A549 (cell line): ENCODE measurements around the gene NCOA3. TPM values are rescaled to one million over a fixed set of nuclear protein-coding genes. Genes with fewer than 3 reads are reported as not detected.

ENCODE experiments used
- ATAC-seq, 2 experiments: fragments of 200-7000 bp in 1 of 2; fragments of >200 bp in 1 of 2; cut with Nextera tagmentation in 1 of 2; cut with Tn5 transposase in 1 of 2; 3 replicates each; pipeline versions ENCODE4 v1.8.0 to v1.9.1; 2018 to 2020; ENCODE audit warnings: mild to moderate bottlenecking in 1 of 2, moderate library complexity in 1 of 2
- CTCF ChIA-PET: fragments of 300-600 bp; sonication (Branson Sonifier 250); formaldehyde crosslinking; extraction: SDS; loops from one replicate; lab custom pipeline; 2021; ENCODE audit warnings: antibody characterized with exemption, inconsistent platforms; lab: Yijun Ruan, JAX
- POLR2A ChIA-PET: fragments of 350-600 bp; formaldehyde crosslinking; extraction: SDS; loops from one replicate; lab custom pipeline; 2021; ENCODE audit warnings: antibody characterized with exemption, inconsistent platforms; lab: Yijun Ruan, JAX
- DNase-seq, 2 experiments: peaks; one replicate each; pipeline versions ENCODE4 v3.0.0 to v3.0.0-alpha.2; 2011 to 2016; ENCODE audit warnings: low read depth in 1 of 2, low spot score in 1 of 2
- FAIRE-seq: peaks from 2 replicates; lab custom pipeline; 2011; peaks lifted over from hg19 to GRCh38; lab: Jason Lieb, UNC
- H3K27ac ChIP-seq, 2 experiments: fragments of >200 bp; sonication (Bioruptor Twin); formaldehyde crosslinking; 3 replicates each; pipeline ENCODE4 v1.5.1; 2016 to 2017
- H3K4me1 ChIP-seq: fragments of >200 bp; sonication (Bioruptor Twin); formaldehyde crosslinking; 3 replicates; pipeline ENCODE4 v1.6.1; 2016
- H3K4me2 ChIP-seq: fragments of >200 bp; sonication (Bioruptor Twin); formaldehyde crosslinking; 3 replicates; pipeline ENCODE4 v1.6.1; 2016
- H3K4me3 ChIP-seq: fragments of >200 bp; sonication (Bioruptor Twin); formaldehyde crosslinking; 3 replicates; pipeline ENCODE4 v1.5.1; 2016
- H3K9me3 ChIP-seq: fragments of >200 bp; sonication (Bioruptor Twin); formaldehyde crosslinking; 3 replicates; pipeline ENCODE4 v1.6.1; 2016
- EHMT2 ChIP-seq: fragments of 200-600 bp; sonication (generic); IDR thresholded peaks from 2 replicates; pipeline ENCODE4 v1.6.1; 2016; ENCODE audit warnings: antibody characterized with exemption, low read depth, mild to moderate bottlenecking, moderate library complexity
- GATA3 ChIP-seq: IDR thresholded peaks from 2 replicates; pipeline ENCODE4 v1.6.1; 2012; ENCODE audit warnings: borderline replicate concordance
- HDAC2 ChIP-seq: fragments of 200-600 bp; sonication (generic); IDR thresholded peaks from 2 replicates; pipeline ENCODE4 v1.6.1; 2016
- JUN ChIP-seq, 2 experiments: fragments of >200 bp; sonication (Bioruptor Twin); formaldehyde crosslinking; IDR thresholded peaks; 2 replicates in 1 of 2; 3 replicates in 1 of 2; pipeline ENCODE4 v1.6.1; 2016 to 2017
- KDM5A ChIP-seq: fragments of 200-600 bp; sonication (generic); IDR thresholded peaks from 2 replicates; pipeline ENCODE4 v1.6.1; 2016; ENCODE audit warnings: antibody characterized with exemption, mild to moderate bottlenecking
- MAZ ChIP-seq: fragments of 150-350 bp; IDR thresholded peaks from 2 replicates; pipeline ENCODE4 v1.6.1; 2014; ENCODE audit warnings: antibody characterized with exemption, low read depth, low read length, borderline replicate concordance
- NR3C1 ChIP-seq: fragments of >200 bp; sonication (Bioruptor Twin); formaldehyde crosslinking; IDR thresholded peaks from 3 replicates; pipeline ENCODE4 v1.6.1; 2017
- POLR2A ChIP-seq: IDR thresholded peaks from 2 replicates; pipeline ENCODE4 v1.6.1; 2012; ENCODE audit warnings: mild to moderate bottlenecking, low read length
- RNF2 ChIP-seq: fragments of 200-600 bp; sonication (generic); IDR thresholded peaks from 2 replicates; pipeline ENCODE4 v1.6.1; 2016; ENCODE audit warnings: low read depth, mild to moderate bottlenecking, antibody characterized with exemption, moderate library complexity, borderline replicate concordance
- WGBS: methylation state at CpG from one replicate; pipeline ENCODE4 v1.1.6; 2017; ENCODE audit errors: missing lambda C conversion rate; 5-methylcytosine and 5-hydroxymethylcytosine counted together
- polyA plus RNA-seq, 4 experiments: library from polyadenylated mRNA; depleted of rRNA in 3 of 4; stranded (reverse); fragments of >200 nt; fragmentation: RNase III in 1 of 4; extraction: RNeasy Plus Mini Kit Qiagen cat#74134 plus additional on column Dnase treatment in 1 of 4; gene quantifications; 2 replicates in 3 of 4; 3 replicates in 1 of 4; pipeline ENCODE4 v1.2.3, GENCODE V29; 2011 to 2017
- small RNA-seq, 6 experiments: library from RNA; depleted of rRNA; stranded (forward); fragments of <200 nt; gene quantifications; one replicate each; pipeline ENCODE3, GENCODE V24; 2012

NCOA3 gene
- polyA plus RNA-seq, 2 of the 4 experiments (the other 2 are of a cell fraction) = 42.9 to 136 TPM

- POLR2A ChIA-PET = no interaction called here
- 79% methylated on average over 5 of the region's 5 CpGs for WGBS
Measured at GRCh38 chr20:47706345-47706744, 204.7 kb downstream of the NCOA3 start.

More at GRCh38 chr20:47706345-47706744, 204.7 kb downstream of the NCOA3 start:
- DNase-seq = no peak
- FAIRE-seq = no peak
- Histone ChIP-seq H3K9me3 (no peaks in the 10 kb centered on the region), H3K4me1 (peaks cover 9% of the 10 kb centered on the region; the same call in 1 of the 3 replicates), H3K27ac (no peak overlapping the region), H3K4me2 (no peak overlapping the region), H3K4me3 (no peak overlapping the region)
- CTCF ChIA-PET = interaction anchor here (1.2 kb wide), 1 partner anchor 18 kb away, joined by 4 read pairs; no protein-coding TSS in a partner anchor
- ATAC-seq = no peak
- no peak for TF ChIP-seq GATA3
- no peak for TF ChIP-seq KDM5A
- no peak for TF ChIP-seq EHMT2
- no peak for TF ChIP-seq JUN (IDR thresholded peaks at IDR 0.05)
- TF ChIP-seq RNF2 = no peak
- no peak for TF ChIP-seq MAZ
- no peak for TF ChIP-seq HDAC2
- no peak for TF ChIP-seq NR3C1
- TF ChIP-seq POLR2A = no peak

Small RNA genes within 50 kb of the gene (small RNA-seq; reads per million reads assigned to genes)
- gene RNU6-497P (0 reads per million in 6 experiments), gene RNU6-563P (0 reads per million in 6 experiments)

Other genes with a start within 250 kb of the NCOA3 start
- 23.6 and 24.9 TPM in 2 replicates for gene ZMYND8, start 145.2 kb upstream of the NCOA3 start, polyA plus RNA-seq (2011; rRNA removed)
- 10.2 to 11.2 TPM (median 10.4 TPM) in 3 replicates for gene ZMYND8, start 145.2 kb upstream of the NCOA3 start, polyA plus RNA-seq (2017; fragmentation: RNase III; extraction: RNeasy Plus Mini Kit Qiagen cat#74134 plus additional on column Dnase treatment)